ENCODE results near the gene FAM89B.

GRCh38 chr11:65615950-65616574 is 43.7 kb downstream of the FAM89B start:
- TF ChIP-seq POLR2A (IDR thresholded peaks at IDR 0.05): no peak
- no peak for TF ChIP-seq CTCF (IDR thresholded peaks at IDR 0.05 in 4 of 5, conservative IDR thresholded peaks at IDR 0.05 in 1 of 5)

All from gastrocnemius medialis (tissue), 4 donors.